HG03354 (cell line): ENCODE data around the gene FAM217A.
"Not testable (repeated sequence)": the region's sequence is repeated elsewhere in the genome, so short reads cannot be mapped to it uniquely, and the experiment has no call there.

ENCODE experiments used
- ATAC-seq: cut with Tn5 transposase; IDR thresholded peaks from one replicate; pipeline ENCODE4 v1.9.1; 2021; ENCODE audit warnings: mild to moderate bottlenecking; ENCODE audit not compliant: unreplicated experiment, poor library complexity, severe bottlenecking

The FAM217A gene, protein sequence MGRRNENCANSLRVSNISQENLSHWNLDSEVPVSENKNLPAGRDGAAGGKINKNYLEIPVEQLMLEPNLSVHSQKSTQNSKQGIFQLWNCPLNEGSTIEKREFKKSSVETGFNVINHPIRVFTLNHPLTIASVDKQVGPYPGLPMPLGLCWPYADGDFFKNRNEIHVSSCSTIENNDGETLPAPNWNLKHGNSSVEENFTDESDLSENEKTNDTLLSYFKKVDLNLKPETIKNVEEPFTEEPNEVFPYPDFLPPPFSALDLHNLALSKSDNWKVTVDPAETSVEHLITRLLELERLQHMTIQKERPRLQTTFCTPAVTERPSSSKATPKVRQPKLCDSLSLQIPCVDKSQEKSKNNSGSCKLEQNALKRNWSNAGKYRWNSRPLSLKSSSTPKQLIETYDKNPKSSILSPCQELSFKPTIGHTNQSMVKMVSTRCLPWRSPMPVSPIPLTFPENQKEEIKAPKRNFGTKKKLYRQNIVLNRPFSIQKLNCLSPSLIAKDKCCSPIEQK

DNA sequence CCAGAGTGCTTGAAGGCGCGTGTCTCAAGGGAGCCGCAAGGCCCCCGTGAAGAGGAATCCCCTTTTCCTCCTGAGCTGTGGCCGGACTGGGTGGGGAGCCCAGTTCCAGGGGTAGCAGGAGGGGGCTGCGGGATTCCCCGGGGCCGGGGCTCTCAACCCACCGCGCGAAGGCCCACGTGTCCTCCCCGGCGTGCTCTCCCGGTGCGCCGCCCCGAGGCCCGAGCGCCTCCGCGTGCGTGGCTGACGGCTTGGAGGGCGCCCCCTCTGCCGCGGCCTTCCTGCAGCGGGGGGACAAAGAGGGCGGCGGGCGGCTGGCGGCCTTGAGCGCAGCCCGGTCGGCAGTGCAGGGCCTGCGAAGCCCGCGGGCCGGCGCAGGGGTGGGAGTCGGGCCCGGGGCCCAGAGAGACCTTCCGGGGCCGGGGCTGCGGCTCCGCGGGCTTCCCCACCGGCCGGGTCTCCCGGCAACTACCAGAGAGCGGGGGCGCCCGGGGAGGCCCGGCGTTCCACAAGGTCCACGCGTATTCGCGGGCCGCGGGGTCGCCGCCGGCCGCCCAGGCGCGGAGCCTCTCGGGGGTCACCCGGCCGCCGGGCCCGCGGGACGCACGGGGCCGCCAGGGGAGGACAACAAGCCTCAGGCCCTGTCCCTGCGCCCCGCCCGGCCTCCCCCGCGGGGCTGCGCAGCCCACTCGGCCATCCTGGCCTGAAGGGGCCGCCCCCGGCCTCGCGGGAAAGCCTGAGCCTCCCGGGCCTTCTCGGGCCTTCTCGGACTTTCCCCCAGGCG, at the start of gene FAM217A:
Gene FAM217A (minus strand): TSS at position 447 of the 781 bp plus-strand sequence. CDS start 1,723 bp downstream, outside the sequence.
- no peak for ATAC-seq

DNA sequence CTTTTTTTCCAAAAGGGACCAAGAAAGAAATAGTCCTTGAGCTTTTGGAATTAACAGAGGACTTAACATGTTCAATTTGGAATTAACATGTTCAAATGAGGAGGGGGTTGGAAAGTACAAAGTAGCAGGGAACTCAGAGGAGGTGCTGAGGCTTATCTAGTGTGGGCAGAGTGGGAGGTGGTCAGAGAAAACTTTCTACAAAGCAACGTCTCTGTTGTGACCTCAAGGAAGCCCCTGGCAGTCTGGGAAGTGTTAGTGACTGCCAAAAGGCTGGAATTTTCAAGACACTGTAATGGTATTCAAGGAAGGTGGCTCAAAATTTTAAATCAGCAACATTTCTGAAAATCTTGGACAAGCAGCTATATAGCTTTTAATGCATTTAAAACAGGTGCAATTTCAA, 49.1 kb upstream of the FAM217A start:
- ATAC-seq = no peak

DNA sequence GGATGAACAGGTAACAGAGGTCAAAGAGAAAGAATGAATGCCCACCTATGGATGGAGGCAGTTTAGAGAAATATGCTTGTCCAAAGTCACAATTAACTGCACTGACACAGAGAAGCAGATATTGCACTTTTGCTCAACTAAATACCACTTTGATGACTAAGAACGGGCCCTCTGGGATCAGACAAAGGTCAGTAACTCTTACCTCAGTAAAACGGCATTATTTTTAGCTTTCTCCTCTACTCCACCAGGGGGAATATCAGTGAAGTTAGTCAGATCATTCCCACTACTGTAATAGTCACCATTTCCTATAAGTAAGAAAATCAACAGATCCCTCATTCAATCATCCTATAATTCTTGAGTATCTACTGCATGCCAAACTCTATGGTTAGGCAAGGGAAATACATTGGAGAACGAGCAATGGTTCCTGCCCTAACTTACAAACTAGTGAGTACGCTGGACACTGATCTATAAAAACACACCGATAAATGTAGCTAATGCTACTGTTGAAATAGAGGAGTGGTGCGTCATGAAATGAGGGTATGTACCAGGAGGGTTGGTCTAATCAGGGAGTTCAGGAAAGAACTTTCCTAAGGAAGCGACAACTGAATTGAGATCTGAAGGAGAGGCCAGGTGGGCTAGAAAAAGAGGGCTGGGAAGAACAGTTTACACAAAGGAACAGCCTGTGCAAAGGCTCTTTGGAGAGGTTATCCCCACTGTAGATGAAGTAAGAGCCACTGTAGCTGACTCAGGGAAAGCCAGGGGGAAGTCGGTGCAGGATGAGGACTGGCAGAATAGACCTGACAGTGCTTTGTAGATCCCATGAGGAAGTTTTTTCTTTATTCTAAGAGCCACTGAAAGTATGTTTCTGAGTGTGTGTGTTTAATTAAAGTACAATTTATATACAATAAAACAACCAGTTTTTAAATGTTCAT, 47.3 kb upstream of the FAM217A start:
- no peak for ATAC-seq

DNA sequence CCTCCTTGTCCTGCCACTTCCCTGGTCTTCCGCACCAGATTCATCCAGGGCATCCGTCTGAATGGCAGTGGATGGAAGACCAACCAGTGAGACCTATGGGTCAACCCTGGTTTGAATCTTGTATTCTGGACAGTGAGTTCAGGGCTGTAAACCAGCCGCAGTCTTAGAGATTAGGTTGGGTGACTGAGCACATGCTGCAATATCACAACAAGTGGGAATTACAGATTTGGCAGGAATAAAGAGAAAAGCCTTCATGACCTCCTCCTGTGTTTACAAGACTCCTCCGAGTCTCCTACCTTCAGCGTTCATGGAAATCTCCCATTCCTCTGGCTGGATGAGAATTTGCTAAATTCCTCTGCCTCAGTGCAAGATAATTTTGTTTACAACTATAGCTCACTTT, 46.6 kb upstream of the FAM217A start:
- no peak for ATAC-seq

DNA sequence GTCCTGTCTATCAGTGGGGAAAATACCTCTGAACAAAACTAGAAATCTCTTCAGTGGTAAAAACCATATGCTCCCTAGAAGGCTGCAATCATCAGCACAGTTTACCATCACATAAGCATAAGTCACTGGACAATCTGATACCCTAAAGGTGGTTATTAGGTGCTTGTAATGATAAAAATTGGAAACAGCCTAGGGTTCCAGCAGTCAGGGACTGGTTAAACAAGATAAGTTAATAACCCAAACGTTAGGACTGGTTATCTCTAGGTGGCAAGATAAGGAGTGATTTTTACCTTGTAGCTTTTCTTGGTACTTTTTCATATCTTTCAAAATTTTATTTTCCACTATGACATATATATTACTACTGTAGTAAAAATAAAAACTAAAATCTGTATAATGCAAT, 45.4 kb upstream of the FAM217A start:
- ATAC-seq = no peak

DNA sequence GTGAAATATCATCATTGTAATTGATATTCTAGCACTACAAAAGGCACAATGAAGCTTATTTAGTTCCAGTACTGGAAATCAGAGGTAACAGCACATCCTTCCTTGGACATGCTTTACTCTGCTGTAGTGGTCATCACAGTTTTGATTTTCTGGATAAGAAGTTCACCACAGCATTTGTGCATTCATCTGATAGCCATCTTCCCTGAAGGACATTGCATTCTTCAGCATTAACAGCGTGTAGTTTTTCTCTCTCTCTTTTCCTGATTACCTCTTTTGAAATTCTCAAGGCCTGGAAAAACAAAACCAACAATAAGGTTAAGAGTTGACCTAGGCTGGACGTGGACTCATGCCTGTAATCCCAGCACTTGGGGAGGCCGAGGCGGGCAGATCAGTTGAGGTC, 36.8 kb upstream of the FAM217A start:
- ATAC-seq = no peak

DNA sequence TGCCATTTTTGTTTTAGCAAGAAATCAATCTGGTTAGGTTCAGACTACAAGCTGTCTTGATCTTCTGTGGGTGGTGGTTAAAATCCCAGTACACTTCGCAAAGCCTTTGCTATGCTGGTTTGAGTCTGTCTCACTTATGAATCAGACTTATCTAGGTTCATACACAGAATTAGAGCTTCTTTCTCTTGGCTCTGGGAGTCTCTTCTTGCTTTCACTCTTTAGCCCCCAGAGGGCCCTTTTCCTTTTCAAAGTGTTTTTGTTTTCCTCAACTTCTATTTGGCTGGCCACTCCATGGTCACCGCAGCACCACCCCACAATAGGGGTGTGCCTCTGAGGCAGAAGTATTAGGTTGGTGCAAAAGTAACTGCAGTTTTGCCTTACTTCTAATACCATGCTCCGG, 35.2 kb upstream of the FAM217A start:
- no peak for ATAC-seq

DNA sequence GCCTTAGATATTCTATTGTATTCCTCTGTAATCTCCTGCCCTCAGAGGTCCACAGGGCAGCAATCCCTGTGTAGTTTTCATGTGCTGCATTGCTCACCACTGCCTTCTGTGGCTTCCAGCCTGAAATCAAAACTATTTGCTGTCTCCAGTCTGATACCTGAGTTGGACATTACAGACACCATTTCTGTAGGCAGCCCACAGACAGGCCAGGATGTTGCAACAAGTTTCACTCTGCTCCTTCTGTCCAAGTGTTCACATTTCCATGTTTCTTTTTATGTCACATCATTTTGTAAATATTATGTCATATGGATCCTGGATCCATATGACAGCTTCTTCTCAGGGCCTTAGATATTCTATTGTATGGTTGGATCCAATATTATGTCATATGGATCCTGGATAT, 34.7 kb upstream of the FAM217A start:
- no peak for ATAC-seq

DNA sequence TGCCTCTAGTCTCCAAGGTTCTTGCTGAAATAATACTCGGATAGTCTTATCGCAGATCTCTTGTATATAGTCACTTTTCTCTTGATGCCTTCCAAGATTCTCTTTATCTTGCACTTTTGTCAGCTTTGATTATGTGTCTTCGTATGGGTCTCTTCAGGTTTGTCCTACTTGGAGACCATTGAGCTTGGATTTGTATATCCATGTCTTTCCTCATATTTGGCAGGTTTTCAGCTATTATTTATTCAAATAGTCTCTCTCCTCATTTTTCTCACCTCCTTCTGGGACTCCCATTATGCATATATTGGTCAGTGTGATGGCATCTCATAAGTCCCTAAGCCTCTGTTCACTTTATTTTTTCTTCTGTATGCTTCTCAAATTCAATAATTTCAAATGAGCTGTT, 33.4 kb upstream of the FAM217A start:
- no peak for ATAC-seq

DNA sequence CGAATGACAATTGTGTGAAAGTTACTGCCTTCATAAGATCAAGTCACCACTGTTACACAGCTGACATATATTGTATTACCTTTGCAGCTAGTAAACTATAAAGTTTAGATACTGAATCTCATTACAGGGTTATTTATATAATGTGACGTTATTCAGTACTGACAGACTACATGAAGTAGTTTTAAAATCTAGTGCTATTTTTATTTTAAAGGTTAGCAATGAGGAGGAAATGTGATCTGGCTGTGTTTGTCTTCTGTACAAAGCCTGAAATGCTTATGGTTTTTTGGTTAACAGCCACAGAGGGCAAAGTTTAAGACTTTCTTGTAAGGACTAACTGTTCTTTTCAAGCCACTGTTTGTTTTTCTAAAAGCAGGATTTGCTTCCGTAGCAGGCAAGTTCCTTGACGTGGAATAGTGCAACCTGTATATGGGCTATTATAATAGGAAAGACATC, 30.5 kb upstream of the FAM217A start:
- not testable (repeated sequence) for ATAC-seq

DNA sequence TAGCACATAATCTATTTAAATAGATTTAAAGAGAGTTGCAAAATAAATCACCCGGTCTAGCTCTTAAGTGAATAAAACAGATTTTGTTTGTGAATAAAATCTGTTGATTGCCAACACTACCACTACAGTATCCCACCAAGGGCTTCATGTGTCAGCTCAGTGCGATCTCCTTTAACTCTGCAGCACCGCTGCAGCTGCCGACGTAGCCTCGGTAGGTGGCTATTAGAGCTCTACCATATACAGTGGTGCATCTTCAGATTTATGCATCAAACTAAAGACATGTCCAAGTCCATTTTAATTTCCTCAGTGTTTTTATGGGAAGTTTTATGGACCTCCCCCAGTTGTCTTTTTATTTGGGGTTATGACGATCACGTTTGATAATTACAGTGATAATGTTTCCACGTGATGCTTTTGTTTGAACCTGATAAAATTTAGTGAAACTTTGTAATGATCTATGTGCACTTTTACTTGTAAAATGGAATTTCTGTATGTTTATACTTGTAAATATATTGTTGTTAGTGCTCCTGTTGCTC, 29.7 kb upstream of the FAM217A start:
- no peak for ATAC-seq

DNA sequence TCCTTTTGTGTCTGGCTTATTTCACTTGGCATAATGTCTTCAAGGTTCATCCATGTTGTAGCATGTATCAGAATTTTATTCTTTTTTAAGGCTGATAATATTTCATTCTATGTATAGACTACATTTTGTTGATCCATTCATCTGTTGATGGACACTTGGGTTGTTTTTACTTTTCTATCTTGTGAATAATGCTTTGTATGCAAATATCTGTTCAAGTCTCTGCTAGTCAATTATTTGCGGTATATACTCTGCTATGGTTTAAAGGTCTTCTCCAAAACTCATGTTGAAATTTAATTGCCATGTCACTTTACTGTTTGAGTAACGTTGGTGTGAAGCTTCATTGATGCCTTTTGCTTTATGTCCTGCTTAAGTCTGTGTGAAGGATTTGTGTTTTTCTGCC, 28.9 kb upstream of the FAM217A start:
- no peak for ATAC-seq

DNA sequence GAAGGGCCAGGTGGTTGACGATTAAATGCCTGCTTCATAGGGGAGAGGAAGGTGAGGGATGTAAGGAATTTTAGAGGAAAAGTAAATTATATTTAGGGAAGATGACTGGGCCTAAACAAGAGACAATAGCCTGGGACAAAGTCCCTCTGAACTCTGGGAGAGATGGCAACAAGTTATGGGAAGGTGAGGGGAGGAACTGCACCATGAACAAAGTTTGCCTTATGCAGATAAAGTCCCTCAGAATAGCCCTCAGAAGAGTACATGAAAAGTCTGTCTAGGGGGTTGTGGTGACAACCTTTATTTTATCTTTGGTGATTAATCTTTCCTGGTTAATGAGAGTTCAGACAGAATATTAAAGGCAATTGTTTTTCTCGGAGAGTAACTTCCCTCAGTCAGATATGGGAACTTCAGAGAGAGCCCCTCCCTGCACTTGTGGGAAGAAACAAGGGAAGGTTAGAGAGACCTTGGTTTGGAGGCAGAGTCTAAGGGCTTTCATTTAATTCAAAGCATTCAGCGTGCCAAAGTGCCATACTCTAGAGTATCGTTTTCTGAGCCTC, 27.1 kb upstream of the FAM217A start:
- ATAC-seq = no peak

DNA sequence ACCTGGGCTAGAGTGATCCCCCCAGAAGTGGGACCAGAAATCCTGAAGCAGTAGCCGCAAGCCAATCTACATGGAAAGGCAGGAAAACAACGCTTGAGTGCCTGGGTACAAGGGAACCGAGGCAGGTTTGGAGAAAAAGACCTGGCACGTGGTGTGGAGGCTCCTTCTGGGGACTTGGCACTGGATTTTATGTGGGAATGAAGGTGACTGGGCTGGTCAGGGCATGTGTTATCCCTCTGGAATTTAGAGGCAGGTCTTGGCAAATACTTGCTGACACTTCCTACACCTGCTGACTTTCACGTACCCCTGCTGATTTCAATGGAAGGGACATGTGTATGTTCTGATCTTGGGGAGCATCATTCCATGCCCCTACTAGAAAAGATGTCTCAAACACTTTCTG, 25.0 kb upstream of the FAM217A start:
- ATAC-seq = no peak

DNA sequence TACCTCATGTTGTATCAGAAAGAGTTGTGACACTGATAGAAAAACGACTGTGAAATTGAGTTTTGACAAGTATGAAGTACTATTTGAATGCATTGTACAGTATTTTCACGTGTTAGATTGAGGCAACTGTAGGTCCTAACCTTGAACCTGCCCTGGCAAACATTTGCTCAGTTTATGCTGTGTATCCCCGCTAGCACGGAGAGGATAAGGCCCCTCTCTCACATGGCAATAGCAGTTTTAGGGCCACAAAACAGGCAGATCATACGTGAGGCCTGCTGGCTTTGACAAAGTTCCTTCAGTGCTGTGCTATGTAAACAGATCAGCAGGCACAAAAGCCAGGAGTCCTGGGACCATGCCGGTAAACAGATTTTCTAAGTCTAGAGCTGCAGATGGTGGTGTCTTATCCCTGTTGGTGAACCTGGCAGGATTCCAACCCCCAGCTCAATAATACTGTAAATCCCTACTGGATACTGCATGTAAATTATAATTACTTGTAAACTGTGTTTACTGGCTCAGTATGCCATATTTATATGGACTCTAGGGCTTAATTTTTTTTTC, 23.8 kb upstream of the FAM217A start:
- ATAC-seq = no peak

DNA sequence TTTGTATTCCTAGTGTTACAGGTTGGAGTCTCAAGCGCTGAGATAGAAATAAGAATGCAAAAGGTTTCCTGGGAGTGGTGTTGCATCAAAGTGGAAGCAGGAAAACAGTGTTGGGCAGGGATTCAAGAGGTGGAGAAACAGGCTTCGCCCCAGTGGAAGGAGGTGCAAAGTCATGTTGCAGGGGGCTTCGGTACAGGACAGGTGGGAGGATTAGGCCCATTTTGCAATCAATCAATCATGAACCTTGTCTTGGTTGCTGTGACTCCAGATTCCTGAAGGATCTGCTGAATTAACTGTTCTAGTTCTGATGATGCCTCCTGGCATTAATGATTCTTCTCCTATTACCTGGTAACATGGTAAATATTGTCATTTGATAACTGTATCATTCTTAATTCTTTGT, 22.4 kb upstream of the FAM217A start:
- no peak for ATAC-seq

DNA sequence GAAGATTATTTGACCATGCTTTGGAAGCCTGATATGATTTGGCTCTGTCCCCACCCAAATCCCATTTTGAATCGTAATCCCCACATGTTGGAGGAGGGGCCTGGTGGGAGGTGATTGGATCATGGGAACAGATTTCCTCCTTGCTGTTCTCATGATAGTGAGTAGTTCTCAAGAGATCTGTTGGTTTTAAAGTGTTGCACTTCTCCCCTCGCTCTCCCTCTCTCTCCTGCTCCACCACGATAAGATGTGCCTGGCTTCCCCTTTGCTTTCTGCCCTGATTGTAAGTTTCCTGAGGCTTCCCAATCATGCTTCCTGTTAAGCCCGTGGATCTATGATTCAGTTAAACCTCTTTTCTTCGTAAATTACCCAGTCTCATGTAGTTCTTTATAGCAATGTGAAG, 21.7 kb upstream of the FAM217A start:
- no peak for ATAC-seq

DNA sequence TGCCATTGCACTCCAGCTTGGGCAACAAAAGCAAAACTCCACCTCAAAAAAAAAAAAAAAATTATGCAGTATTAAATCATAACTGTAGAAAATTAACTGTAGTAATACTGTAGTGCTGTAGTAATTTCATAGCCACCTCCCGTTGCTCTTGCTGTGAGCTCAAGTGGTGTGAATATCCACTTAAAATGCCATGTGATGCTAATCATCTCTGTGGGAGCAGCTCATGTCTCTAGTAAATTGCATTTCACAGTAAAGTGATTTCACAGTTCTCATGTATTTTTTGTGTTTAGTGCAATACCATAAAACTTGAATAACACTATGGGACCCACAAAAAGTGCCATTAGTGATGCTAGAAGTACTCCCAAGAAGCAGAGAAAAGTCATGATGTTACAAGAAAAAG, 14.4 kb upstream of the FAM217A start:
- no peak for ATAC-seq

DNA sequence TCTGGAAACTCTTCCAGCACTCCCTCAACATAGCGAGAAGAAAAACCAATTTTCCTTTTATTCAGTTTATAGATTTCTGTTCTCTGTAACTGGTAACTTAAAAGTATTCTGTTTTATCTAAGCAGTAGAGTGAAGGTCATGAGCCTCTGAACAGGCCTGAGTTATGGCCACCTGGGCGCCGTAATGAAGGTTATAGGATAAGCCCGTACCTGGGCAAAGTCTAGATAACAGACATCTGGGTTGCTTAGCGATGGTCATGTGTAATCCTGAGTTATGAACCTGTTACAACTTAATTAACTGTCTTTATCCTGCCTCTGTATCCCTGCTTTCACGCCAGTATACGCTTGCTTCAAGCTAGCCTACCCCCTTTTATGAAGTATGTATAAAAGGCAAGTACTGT, 13.0 kb upstream of the FAM217A start:
- ATAC-seq = no peak
